Esophagus muscularis mucosa (tissue), 4 donors: ENCODE results near the gene SKI. TPM values are rescaled to one million over a fixed set of nuclear protein-coding genes. Genes with fewer than 3 reads are reported as not detected.
"Not testable (repeated sequence)": the region's sequence is repeated elsewhere in the genome, so short reads cannot be mapped to it uniquely, and the experiment has no call there.

Experiments used
- DNase-seq: peaks from one replicate; pipeline ENCODE4 v3.0.0-alpha.2; 2017; ENCODE audit errors: extremely low spot score
- H3K27ac ChIP-seq, 4 donors: fragments of 200-600 bp; sonication (generic); replicated peaks in 1 of 4; 1 replicate in 3 of 4; 2 replicates in 1 of 4; pipeline ENCODE4 v1.5.1; 2016 to 2019; ENCODE audit warnings: mild to moderate bottlenecking in 1 of 4
- H3K27me3 ChIP-seq, 4 donors: fragments of 200-600 bp; sonication (generic); one replicate each; pipeline versions ENCODE4 v1.5.1 to v1.6.0; 2016 to 2019
- H3K36me3 ChIP-seq, 4 donors: fragments of 200-600 bp; sonication (generic); one replicate each; pipeline ENCODE4 v1.5.1; 2016 to 2019
- H3K4me1 ChIP-seq, 4 donors: fragments of 200-600 bp; sonication (generic); one replicate each; pipeline ENCODE4 v1.5.1; 2016 to 2019
- H3K4me3 ChIP-seq, 4 donors: fragments of 200-600 bp; sonication (generic); 1 replicate in 2 of 4; 2 replicates in 2 of 4; pipeline ENCODE4 v1.5.1; 2016 to 2019; ENCODE audit warnings: mild to moderate bottlenecking in 4 of 4, moderate library complexity in 1 of 4
- H3K9me3 ChIP-seq, 4 donors: fragments of 200-600 bp; sonication (generic); 1 replicate in 3 of 4; 2 replicates in 1 of 4; pipeline ENCODE4 v1.5.1; 2016 to 2019
- EP300 ChIP-seq: sonication (generic); formaldehyde crosslinking; IDR thresholded peaks from one replicate; pipeline ENCODE4 v1.6.1; 2017; ENCODE audit warnings: antibody characterized with exemption
- POLR2A ChIP-seq: fragments of 450-650 bp; IDR thresholded peaks from one replicate; pipeline ENCODE4 v1.6.1; 2017; ENCODE audit warnings: antibody characterized with exemption, moderate library complexity, mild to moderate bottlenecking, low read depth
- POLR2AphosphoS5 ChIP-seq, 2 donors: sonication (generic); formaldehyde crosslinking; IDR thresholded peaks; one replicate each; pipeline ENCODE4 v1.6.1; 2017; ENCODE audit warnings: antibody characterized with exemption in 2 of 2
- WGBS: methylation state at CpG from one replicate; pipeline ENCODE4 v1.1.5; 2018; 5-methylcytosine and 5-hydroxymethylcytosine counted together
- intact Hi-C: fragments of 100-400 bp; cut with DNase I; formaldehyde crosslinking; loops from one replicate; pipeline ENCODE4 v1.15.1; 2023
- total RNA-seq, 4 donors: library from RNA; depleted of rRNA; stranded (reverse); fragments of >200 nt; gene quantifications; one replicate each; pipeline versions ENCODE4 v1.1.0 to v1.2.1, GENCODE V29; 2016
- TF ChIP-seq, protein P1 (sequence below), 3 experiments: fragments of 200-600 bp in 2 of 3; fragments of 450-650 bp in 1 of 3; sonication (generic) in 2 of 3; IDR thresholded peaks; one replicate each; pipeline ENCODE4 v1.5.1; 2017 to 2019; ENCODE audit warnings: antibody characterized with exemption in 3 of 3, mild to moderate bottlenecking in 2 of 3, moderate library complexity in 1 of 3

SKI gene
- total RNA-seq, 4 donors from 2014 or later, result 70.1 to 190 (median 124) TPM

DNA sequence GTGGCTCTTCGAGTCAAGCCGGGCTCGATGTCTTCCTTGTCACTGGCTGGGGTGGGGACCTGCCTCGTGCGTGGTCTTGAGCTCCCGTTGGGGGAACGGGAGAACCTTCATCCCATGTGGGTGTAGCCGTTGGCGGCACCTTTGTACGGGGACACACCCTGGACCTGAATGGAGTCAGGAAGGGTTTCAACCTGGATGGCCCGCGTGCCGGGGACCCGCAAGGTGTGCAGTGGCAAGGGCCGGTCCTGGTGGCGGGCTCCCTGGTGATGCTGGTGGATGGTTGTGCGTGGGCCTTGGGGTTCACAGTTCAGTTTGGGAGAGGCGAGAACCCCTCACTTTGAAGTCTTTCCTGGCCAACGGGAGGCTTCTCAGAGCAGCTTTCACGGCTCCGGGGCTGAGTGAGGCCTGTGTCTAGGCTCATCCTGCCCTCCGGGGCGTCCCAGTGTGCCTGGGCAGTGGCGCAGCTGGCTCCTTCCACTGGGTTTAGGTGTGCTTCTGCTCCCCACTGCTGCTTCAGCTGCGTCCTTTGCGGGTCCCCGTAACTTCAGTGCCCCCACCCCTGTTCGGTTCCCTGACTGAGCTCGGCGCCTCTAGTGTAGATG is 11.4 kb downstream of the SKI start:
- H3K27ac ChIP-seq, result peak overlapping the region; percentile 80 to 93 (median 90)
- H3K4me1 ChIP-seq, result peaks cover 97 to 100% (median 99%) of the 10 kb centered on the region in 4 donors
- H3K27me3 ChIP-seq, result no peaks in the 10 kb centered on the region
- TF ChIP-seq POLR2AphosphoS5 (IDR thresholded peaks at IDR 0.05) (no peak), POLR2A (no peak), EP300 (no peak)
- TF ChIP-seq, protein P1, sequence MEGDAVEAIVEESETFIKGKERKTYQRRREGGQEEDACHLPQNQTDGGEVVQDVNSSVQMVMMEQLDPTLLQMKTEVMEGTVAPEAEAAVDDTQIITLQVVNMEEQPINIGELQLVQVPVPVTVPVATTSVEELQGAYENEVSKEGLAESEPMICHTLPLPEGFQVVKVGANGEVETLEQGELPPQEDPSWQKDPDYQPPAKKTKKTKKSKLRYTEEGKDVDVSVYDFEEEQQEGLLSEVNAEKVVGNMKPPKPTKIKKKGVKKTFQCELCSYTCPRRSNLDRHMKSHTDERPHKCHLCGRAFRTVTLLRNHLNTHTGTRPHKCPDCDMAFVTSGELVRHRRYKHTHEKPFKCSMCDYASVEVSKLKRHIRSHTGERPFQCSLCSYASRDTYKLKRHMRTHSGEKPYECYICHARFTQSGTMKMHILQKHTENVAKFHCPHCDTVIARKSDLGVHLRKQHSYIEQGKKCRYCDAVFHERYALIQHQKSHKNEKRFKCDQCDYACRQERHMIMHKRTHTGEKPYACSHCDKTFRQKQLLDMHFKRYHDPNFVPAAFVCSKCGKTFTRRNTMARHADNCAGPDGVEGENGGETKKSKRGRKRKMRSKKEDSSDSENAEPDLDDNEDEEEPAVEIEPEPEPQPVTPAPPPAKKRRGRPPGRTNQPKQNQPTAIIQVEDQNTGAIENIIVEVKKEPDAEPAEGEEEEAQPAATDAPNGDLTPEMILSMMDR (IDR thresholded peaks at IDR 0.05), result no peak
- intact Hi-C loops, result loop anchor here (5.0 kb wide), 1 partner anchor 73 kb away; no protein-coding TSS in a partner anchor
- DNase-seq, result no peak
- H3K9me3 ChIP-seq, result no peaks in the 10 kb centered on the region
- 71% methylated on average over 22 of the region's 30 CpGs for WGBS
- H3K4me3 ChIP-seq, result peak overlapping the region; percentile 17 to 43 (median 34)
- peaks cover 0 to 9% (median 7%) of the 10 kb centered on the region in 4 donors for H3K36me3 ChIP-seq

DNA sequence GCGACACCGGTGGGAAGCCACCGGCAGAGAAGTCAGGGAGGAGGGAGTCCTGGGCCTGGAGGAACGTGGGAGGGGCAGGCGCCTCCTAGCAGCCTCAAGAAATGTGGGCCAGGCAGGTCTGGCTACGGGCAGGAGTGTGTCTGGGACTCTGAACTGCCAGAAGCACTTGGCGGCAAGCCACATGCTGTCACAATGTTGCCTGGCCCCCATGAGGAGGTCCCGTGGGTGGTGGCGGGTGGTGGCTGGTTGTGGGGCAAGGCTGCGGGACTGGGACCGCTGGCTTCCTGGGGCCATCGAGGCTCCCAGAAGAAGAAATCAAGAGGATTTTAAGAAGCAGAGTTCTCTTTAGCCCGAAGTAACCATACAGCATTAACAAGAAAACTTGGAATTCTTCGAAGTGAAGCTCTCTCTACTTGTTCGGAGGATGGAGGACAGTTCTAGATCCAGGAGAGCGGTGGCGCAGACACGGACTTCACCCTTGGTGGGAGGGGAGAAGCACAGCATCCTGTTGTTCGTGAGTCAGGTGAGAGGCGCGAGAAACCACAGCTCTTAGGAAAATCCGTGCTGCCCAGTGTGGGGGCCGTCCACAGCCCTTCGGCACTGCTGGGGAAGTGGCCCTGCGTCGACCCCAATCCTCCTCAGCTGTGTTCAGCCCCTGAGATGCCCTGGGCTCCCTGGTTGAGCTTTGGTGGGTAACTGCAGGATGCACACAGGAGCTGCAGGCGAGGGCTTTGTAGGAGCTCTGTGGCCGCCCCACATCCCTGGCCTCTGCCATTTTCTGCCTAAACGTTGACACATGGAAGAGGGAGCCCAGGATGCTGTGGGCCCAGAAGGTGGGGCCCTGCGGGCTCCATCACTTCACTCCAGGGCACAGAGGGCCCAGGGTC is 12.4 kb downstream of the SKI start:
- Histone ChIP-seq H3K4me1 (peaks cover 92 to 95% (median 93%) of the 10 kb centered on the region in 4 donors), H3K36me3 (peaks cover 0 to 9% (median 7%) of the 10 kb centered on the region in 4 donors), H3K9me3 (no peaks in the 10 kb centered on the region), H3K27me3 (no peaks in the 10 kb centered on the region), H3K27ac (peak overlapping the region; percentile 80 to 93 (median 90)), H3K4me3 (peak overlapping the region; percentile 17 to 43 (median 34))
- WGBS, result 42% methylated on average over 26 of the region's 30 CpGs
- no peak for DNase-seq
- TF ChIP-seq POLR2A, result no peak
- peak in 1 of 2 donors; percentile 41 for TF ChIP-seq POLR2AphosphoS5 (IDR thresholded peaks at IDR 0.05)
- intact Hi-C loops, result loop anchor here (5.0 kb wide), 1 partner anchor 52 kb away; no protein-coding TSS in a partner anchor

DNA sequence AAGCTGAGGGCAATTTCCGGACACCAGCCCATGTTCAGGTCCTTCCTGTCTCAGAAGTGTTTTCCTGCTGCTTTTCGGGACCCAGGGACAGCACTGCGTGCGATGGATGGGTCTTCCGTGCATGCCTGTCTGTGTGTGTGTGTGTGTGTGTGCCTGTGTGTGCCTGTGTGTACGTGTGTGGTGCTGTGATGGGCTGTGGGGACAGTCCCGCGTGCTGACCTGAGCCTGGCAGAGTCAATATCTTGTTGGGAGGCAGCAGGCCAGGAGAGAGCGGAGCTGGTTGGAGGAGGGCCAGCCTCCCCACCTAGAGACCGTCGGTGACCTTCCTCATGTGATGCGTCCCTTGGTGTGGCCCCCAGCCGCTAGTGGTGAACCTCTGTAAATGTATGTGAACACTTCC is 13.7 kb downstream of the SKI start:
- Histone ChIP-seq H3K4me1 (peaks cover 92 to 95% (median 93%) of the 10 kb centered on the region in 4 donors), H3K36me3 (peaks cover 0 to 9% (median 7%) of the 10 kb centered on the region in 4 donors), H3K9me3 (no peaks in the 10 kb centered on the region), H3K27ac (peak overlapping the region; percentile 53 to 93 (median 86)), H3K4me3 (no peak overlapping the region), H3K27me3 (no peaks in the 10 kb centered on the region)
- intact Hi-C loops, result loop anchor here (2.0 to 5.0 kb wide), 2 partner anchors 39 to 50 kb away; no protein-coding TSS in a partner anchor
- WGBS, result 51% methylated on average over 10 of the region's 13 CpGs
- no peak for DNase-seq
- TF ChIP-seq, protein P1 (IDR thresholded peaks at IDR 0.05), result no peak
- TF ChIP-seq POLR2A (no peak), EP300 (no peak), POLR2AphosphoS5 (IDR thresholded peaks at IDR 0.05) (no peak)

DNA sequence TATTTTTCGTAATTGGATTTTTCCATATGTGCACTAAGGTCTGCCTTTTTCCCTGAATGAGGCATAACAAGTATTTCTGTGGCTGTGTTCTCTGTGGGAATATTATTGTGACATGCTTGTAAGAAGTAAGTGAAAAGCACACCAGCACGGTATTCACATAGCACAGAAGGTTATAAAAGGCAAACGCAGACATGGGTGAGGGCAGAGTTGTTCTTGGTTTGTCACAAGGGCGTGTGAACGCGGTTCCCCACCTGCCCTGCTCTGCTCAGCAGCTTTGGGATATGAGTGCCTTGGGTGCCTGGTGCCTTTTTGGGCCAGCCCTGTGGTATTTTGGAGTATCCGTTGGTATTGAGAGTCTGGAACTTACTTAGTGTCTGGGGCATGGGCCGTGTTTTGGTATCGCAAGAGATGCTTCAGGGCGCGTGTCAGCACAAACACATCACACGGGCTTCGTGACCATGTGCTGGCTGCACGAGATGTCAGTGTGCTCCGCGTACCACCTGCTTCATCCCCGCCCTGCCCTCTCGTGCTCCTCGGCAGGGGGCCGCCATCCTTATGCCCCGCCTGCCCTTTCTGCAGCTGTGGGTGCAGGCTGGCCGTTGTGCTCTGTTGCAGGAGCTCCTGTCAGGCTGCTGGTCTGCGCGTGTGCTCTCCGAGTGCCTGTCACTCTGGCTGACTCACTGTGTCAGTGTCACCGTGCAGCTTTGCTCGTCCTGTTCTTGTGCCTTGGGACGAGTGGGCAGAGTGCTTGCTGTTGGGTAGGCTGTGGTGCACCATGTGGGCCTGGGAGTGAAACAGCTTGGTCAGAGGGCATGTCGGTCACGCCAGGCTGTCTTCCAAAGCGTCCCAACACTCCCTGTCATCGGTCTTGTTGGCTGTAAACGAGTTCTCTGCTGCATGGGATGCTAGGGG is 15.0 kb downstream of the SKI start:
- no peaks in the 10 kb centered on the region for H3K9me3 ChIP-seq
- intact Hi-C loops, result loop anchor here (2.0 to 5.0 kb wide), 2 partner anchors 38 to 49 kb away; no protein-coding TSS in a partner anchor
- peak overlapping the region; percentile 11 to 93 (median 72) for H3K27ac ChIP-seq
- H3K27me3 ChIP-seq, result no peaks in the 10 kb centered on the region
- WGBS, result 54% methylated on average over 16 of the region's 33 CpGs
- no peak overlapping the region for H3K4me3 ChIP-seq
- no peak for DNase-seq
- TF ChIP-seq POLR2AphosphoS5 (IDR thresholded peaks at IDR 0.05) (peak in 1 of 2 donors; percentile 26), EP300 (no peak)
- peaks cover 0 to 9% (median 7%) of the 10 kb centered on the region in 4 donors for H3K36me3 ChIP-seq
- peaks cover 92 to 95% (median 93%) of the 10 kb centered on the region in 4 donors for H3K4me1 ChIP-seq

DNA sequence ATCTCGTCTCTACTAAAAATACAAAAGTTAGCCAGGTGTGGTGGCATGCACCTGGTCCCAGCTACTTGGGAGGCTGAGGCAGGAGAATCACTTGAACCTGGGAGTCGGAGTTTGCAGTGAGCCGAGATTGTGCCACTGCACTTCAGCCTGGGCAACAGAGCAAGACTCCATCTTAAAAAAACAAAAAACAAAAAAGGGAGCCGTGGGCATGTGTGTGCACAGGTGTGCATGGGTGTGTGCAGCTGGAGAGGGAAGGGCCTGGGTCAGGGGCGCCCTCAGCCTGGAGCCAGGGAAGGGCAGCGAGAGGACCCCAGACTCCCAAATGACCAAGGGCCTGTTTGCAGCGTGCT is 18.9 kb downstream of the SKI start:
- Histone ChIP-seq H3K4me3 (peak overlapping the region in 2 of 4 donors; percentile 3 to 23), H3K4me1 (peaks cover 92 to 95% (median 93%) of the 10 kb centered on the region in 4 donors), H3K27ac (peak overlapping the region in 1 of 4 donors; percentile 62)
- H3K9me3 ChIP-seq, H3K36me3 ChIP-seq, intact Hi-C loops, DNase-seq, H3K27me3 ChIP-seq: not testable (repeated sequence)
- WGBS, result 75% methylated on average over 7 of the region's 7 CpGs
